GM23248 (cell line): ENCODE measurements around the gene SEPTIN12. TPM values are rescaled to one million over a fixed set of nuclear protein-coding genes. Genes with fewer than 3 reads are reported as not detected.

ENCODE experiments used
- DNase-seq: peaks from one replicate; pipeline ENCODE4 v3.0.0-alpha.2; 2015
- H2AFZ ChIP-seq: fragments of 200-600 bp; sonication (generic); 2 replicates; pipeline ENCODE4 v1.6.1; 2016; ENCODE audit warnings: antibody characterized with exemption
- H3F3A ChIP-seq: fragments of 200-600 bp; sonication (generic); 2 replicates; pipeline ENCODE4 v1.6.1; 2016; ENCODE audit warnings: mild to moderate bottlenecking, antibody characterized with exemption, mixed run types; ENCODE audit not compliant: insufficient read depth
- H3K27ac ChIP-seq: fragments of 200-600 bp; sonication (generic); 2 replicates; pipeline ENCODE4 v1.5.1; 2016; ENCODE audit warnings: mild to moderate bottlenecking
- H3K27me3 ChIP-seq: fragments of 200-600 bp; sonication (generic); replicated peaks from 2 replicates; pipeline ENCODE4 v1.6.1; 2016; ENCODE audit warnings: mild to moderate bottlenecking; ENCODE audit not compliant: insufficient read depth
- H3K36me3 ChIP-seq: fragments of 200-600 bp; sonication (generic); 2 replicates; pipeline ENCODE4 v1.6.1; 2016; ENCODE audit warnings: low read depth, mild to moderate bottlenecking
- H3K4me1 ChIP-seq: fragments of 200-600 bp; sonication (generic); 2 replicates; pipeline ENCODE4 v1.6.1; 2016; ENCODE audit warnings: mild to moderate bottlenecking; ENCODE audit not compliant: insufficient read depth
- H3K4me2 ChIP-seq: fragments of 200-600 bp; sonication (generic); one replicate; pipeline ENCODE4 v1.6.1; 2016; ENCODE audit warnings: mild to moderate bottlenecking; ENCODE audit not compliant: unreplicated experiment
- H3K4me3 ChIP-seq: fragments of 200-600 bp; sonication (generic); 2 replicates; pipeline ENCODE4 v1.5.1; 2016; ENCODE audit warnings: mild to moderate bottlenecking
- H3K79me2 ChIP-seq: fragments of 200-600 bp; sonication (generic); 2 replicates; pipeline ENCODE4 v1.6.1; 2016; ENCODE audit warnings: mild to moderate bottlenecking; ENCODE audit not compliant: insufficient read depth
- H3K9ac ChIP-seq: fragments of 200-600 bp; sonication (generic); 2 replicates; pipeline ENCODE4 v1.6.1; 2016; ENCODE audit warnings: mild to moderate bottlenecking
- H3K9me2 ChIP-seq: fragments of 200-600 bp; sonication (generic); 2 replicates; pipeline ENCODE4 v1.6.1; 2016; ENCODE audit warnings: mixed run types, mild to moderate bottlenecking, moderate library complexity; ENCODE audit not compliant: insufficient read depth
- H3K9me3 ChIP-seq: fragments of 200-600 bp; sonication (generic); one replicate; pipeline ENCODE4 v1.6.1; 2017; ENCODE audit warnings: low read depth
- H4K20me1 ChIP-seq: fragments of 200-600 bp; sonication (generic); 2 replicates; pipeline ENCODE4 v1.6.0; 2016; ENCODE audit not compliant: insufficient read depth
- EZH2 ChIP-seq: fragments of 200-600 bp; sonication (generic); IDR thresholded peaks from 2 replicates; pipeline ENCODE4 v1.6.1; 2018; ENCODE audit warnings: antibody characterized with exemption, mild to moderate bottlenecking; ENCODE audit not compliant: insufficient read depth, poor library complexity, severe bottlenecking
- EZH2phosphoT487 ChIP-seq: fragments of 200-600 bp; sonication (generic); IDR thresholded peaks from 2 replicates; pipeline ENCODE4 v1.6.1; 2018; ENCODE audit warnings: antibody characterized with exemption, moderate library complexity, mild to moderate bottlenecking, low read depth; ENCODE audit not compliant: insufficient read depth
- WGBS, 2 experiments: methylation state at CpG; one replicate each; pipeline ENCODE4 v1.1.6; 2015 to 2017; ENCODE audit warnings: low lambda C conversion rate in 2 of 2, low coverage in 1 of 2; ENCODE audit errors: missing lambda C conversion rate in 2 of 2; 5-methylcytosine and 5-hydroxymethylcytosine counted together
- in situ Hi-C: fragments of 300-500 bp; cut with MboI; formaldehyde crosslinking; loops from 2 replicates; pipeline ENCODE4 v1.15.0; 2020
- polyA plus RNA-seq: library from polyadenylated mRNA; unstranded; fragments of >200 nt; fragmentation: Nextera tagmentation; extraction: Ambion mirVana; gene quantifications from 2 replicates; pipeline ENCODE4 v1.2.1, GENCODE V29; 2016
- total RNA-seq: library from RNA; depleted of rRNA; stranded (reverse); fragments of >200 nt; shearing (Covaris generic); gene quantifications from 2 replicates; pipeline ENCODE4 v1.2.3, GENCODE V29; 2014

The SEPTIN12 gene
- total and polyA plus RNA-seq, 2 experiments from 2014 or later = not detected

DNA sequence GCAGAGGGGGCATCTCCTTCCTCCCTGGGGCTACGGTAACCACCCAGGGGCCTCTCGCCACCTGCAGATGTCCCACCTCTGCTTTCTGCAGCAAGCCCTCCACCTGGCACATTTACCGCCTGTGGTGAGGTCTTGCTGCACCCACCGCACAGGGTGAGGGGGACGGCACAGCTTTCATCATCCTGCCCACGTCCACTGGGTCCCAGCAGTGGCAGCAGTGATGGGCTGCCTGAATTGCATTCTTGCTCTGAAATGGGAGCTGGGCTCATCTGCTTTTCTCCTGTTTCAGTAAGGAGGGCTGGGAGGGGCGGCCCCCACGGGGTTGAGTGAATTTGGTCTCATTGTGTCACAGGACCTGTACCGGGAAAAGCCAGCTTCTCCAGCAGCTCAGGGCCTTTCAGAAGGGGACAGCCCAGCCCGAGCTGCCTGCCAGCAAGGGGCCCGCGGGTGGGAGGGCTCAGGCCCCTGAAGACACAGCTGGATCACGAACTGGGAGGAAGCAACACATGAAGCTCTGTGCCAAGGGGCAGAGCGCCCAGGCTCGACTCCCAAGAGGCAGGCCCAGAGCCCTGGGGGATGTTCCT is 41.1 kb downstream of the SEPTIN12 start:
- H3K79me2 ChIP-seq = no peaks in the 10 kb centered on the region
- H2AFZ ChIP-seq = no peak overlapping the region
- no peaks in the 10 kb centered on the region for H3K4me1 ChIP-seq
- no peaks in the 10 kb centered on the region for H3K36me3 ChIP-seq
- no peaks in the 10 kb centered on the region for H4K20me1 ChIP-seq
- WGBS, 2 experiments = 29 to 34% methylated on average over 15 of the region's 15 CpGs
- H3K9me3 ChIP-seq = no peaks in the 10 kb centered on the region
- H3K9ac ChIP-seq = no peak overlapping the region
- no peak overlapping the region for H3K27ac ChIP-seq
- no peaks in the 10 kb centered on the region for H3K27me3 ChIP-seq
- DNase-seq = peak; percentile 25
- no peaks in the 10 kb centered on the region for H3K9me2 ChIP-seq
- no peak overlapping the region for H3K4me2 ChIP-seq
- TF ChIP-seq EZH2 = no peak
- no peak overlapping the region for H3K4me3 ChIP-seq
- no peaks in the 10 kb centered on the region for H3F3A ChIP-seq
- in situ Hi-C loops = no loop called here

- Histone ChIP-seq H2AFZ (no peak overlapping the region), H3K4me2 (no peak overlapping the region), H3K27me3 (no peaks in the 10 kb centered on the region), H3K4me1 (no peaks in the 10 kb centered on the region), H3K27ac (no peak overlapping the region), H3K79me2 (no peaks in the 10 kb centered on the region), H3F3A (no peaks in the 10 kb centered on the region), H3K9me3 (no peaks in the 10 kb centered on the region), H4K20me1 (no peaks in the 10 kb centered on the region), H3K36me3 (no peaks in the 10 kb centered on the region), H3K9me2 (no peaks in the 10 kb centered on the region), H3K4me3 (no peak overlapping the region), H3K9ac (no peak overlapping the region)
- in situ Hi-C loops = no loop called here
- 80 to 81% methylated on average over 8 of the region's 8 CpGs for WGBS, 2 experiments
- TF ChIP-seq EZH2phosphoT487 (no peak), EZH2 (no peak)
- no peak for DNase-seq
These were observed 41.9 kb downstream of the SEPTIN12 start for GRCh38 chr16:4746215-4746614.

GRCh38 chr16:4745274-4745569 is 42.9 kb downstream of the SEPTIN12 start:
- Histone ChIP-seq H3K4me1 (no peaks in the 10 kb centered on the region), H3K27me3 (no peaks in the 10 kb centered on the region), H3K79me2 (no peaks in the 10 kb centered on the region), H3K9ac (no peak overlapping the region), H3K9me2 (no peaks in the 10 kb centered on the region), H3K4me3 (no peak overlapping the region), H3K4me2 (no peak overlapping the region), H2AFZ (no peak overlapping the region), H3F3A (no peaks in the 10 kb centered on the region), H3K36me3 (no peaks in the 10 kb centered on the region), H3K9me3 (no peaks in the 10 kb centered on the region), H3K27ac (no peak overlapping the region), H4K20me1 (no peaks in the 10 kb centered on the region)
- no peak for DNase-seq
- WGBS, 2 experiments = 82 to 85% methylated on average over 3 of the region's 3 CpGs
- in situ Hi-C loops = no loop called here
- no peak for TF ChIP-seq EZH2phosphoT487
- TF ChIP-seq EZH2 = no peak

GRCh38 chr16:4744555-4745273 is 43.4 kb downstream of the SEPTIN12 start:
- TF ChIP-seq EZH2phosphoT487 (no peak), EZH2 (no peak)
- no peaks in the 10 kb centered on the region for H3K27me3 ChIP-seq
- H2AFZ ChIP-seq = no peak overlapping the region
- in situ Hi-C loops = no loop called here
- H3K4me2 ChIP-seq = no peak overlapping the region
- H3K9ac ChIP-seq = no peak overlapping the region
- no peaks in the 10 kb centered on the region for H3K36me3 ChIP-seq
- H3K4me3 ChIP-seq = no peak overlapping the region
- no peaks in the 10 kb centered on the region for H4K20me1 ChIP-seq
- WGBS, 2 experiments = 57 to 66% methylated on average over 13 of the region's 13 CpGs
- no peaks in the 10 kb centered on the region for H3K79me2 ChIP-seq
- no peaks in the 10 kb centered on the region for H3K9me2 ChIP-seq
- no peak for DNase-seq
- no peaks in the 10 kb centered on the region for H3K4me1 ChIP-seq
- H3K9me3 ChIP-seq = no peaks in the 10 kb centered on the region
- H3F3A ChIP-seq = no peaks in the 10 kb centered on the region
- no peak overlapping the region for H3K27ac ChIP-seq
